ENCODE measurements around the gene IFT74. TPM values are rescaled to one million over a fixed set of nuclear protein-coding genes. Genes with fewer than 3 reads are reported as not detected.

Gene IFT74
- 1 to 10 TPM; 3.6 to 6.3 (median 3.7) TPM for polyA plus RNA-seq

GRCh38 chr9:26955921-26956859, at the start of gene IFT74:
TSS of gene IFT74 (plus strand) at chr9:26956412. CDS start at chr9:26961968, 5,556 bp downstream.
- WGBS, 3 donors: 1% methylated on average over 53 of the region's 53 CpGs

GRCh38 chr9:26913138-26913668, 43.0 kb upstream of the IFT74 start:
- WGBS, 3 donors: 93 to 99% (median 97%) methylated on average over 2 of the region's 2 CpGs
- H3K27ac ChIP-seq (ENCODE audit: low read depth, low read length): no peak overlapping the region

More at GRCh38 chr9:26955921-26956859, at the start of gene IFT74:
- H3K27ac ChIP-seq (ENCODE audit: low read depth, low read length): no peak within 1 kb of the TSS

GRCh38 chr9:26919698-26920097, 36.5 kb upstream of the IFT74 start:
- 24 to 86% (median 76%) methylated on average over 1 of the region's 1 CpG for WGBS, 3 donors
- no peak overlapping the region for H3K27ac ChIP-seq (ENCODE audit: low read depth, low read length)

GRCh38 chr9:26925609-26926008, 30.6 kb upstream of the IFT74 start:
- 72 to 97% (median 96%) methylated on average over 4 of the region's 4 CpGs for WGBS, 3 donors
- H3K27ac ChIP-seq (ENCODE audit: low read depth, low read length): no peak overlapping the region

GRCh38 chr9:26928902-26929495, 27.2 kb upstream of the IFT74 start:
- 96 to 97% (median 97%) methylated on average over 8 of the region's 8 CpGs for WGBS, 3 donors
- H3K27ac ChIP-seq (ENCODE audit: low read depth, low read length): no peak overlapping the region

GRCh38 chr9:26935847-26936246, 20.4 kb upstream of the IFT74 start:
- no peak overlapping the region for H3K27ac ChIP-seq (ENCODE audit: low read depth, low read length)

GRCh38 chr9:26937816-26938371, 18.3 kb upstream of the IFT74 start:
- 98 to 99% (median 99%) methylated on average over 3 of the region's 3 CpGs for WGBS, 3 donors
- no peak overlapping the region for H3K27ac ChIP-seq (ENCODE audit: low read depth, low read length)

GRCh38 chr9:26939955-26940711, 16.1 kb upstream of the IFT74 start:
- no peak overlapping the region for H3K27ac ChIP-seq (ENCODE audit: low read depth, low read length)
- WGBS, 3 donors: 77 to 88% (median 81%) methylated on average over 3 of the region's 3 CpGs

GRCh38 chr9:26940779-26941178, 15.4 kb upstream of the IFT74 start:
- 92 to 96% (median 94%) methylated on average over 1 of the region's 1 CpG for WGBS, 3 donors

GRCh38 chr9:26945591-26945990, 10.6 kb upstream of the IFT74 start:
- no peak overlapping the region for H3K27ac ChIP-seq (ENCODE audit: low read depth, low read length)
- 15 to 52% (median 40%) methylated on average over 2 of the region's 2 CpGs for WGBS, 3 donors

More at GRCh38 chr9:26940779-26941178, 15.4 kb upstream of the IFT74 start:
- H3K27ac ChIP-seq (ENCODE audit: low read depth, low read length): no peak overlapping the region

- 0 to 1% (median 0%) methylated on average over 69 to 76 of the region's 76 CpGs for WGBS, 3 donors
- H3K27ac ChIP-seq (ENCODE audit: low read depth, low read length): peak within 1 kb of the TSS; percentile 94
Measured at GRCh38 chr9:26946753-26947727, 9.2 kb upstream of the IFT74 start, which contains the start of gene PLAA. TSS of gene PLAA (minus strand) at chr9:26947242. CDS start at chr9:26947045, 197 bp downstream.

GRCh38 chr9:26947736-26948135, 8.5 kb upstream of the IFT74 start:
- H3K27ac ChIP-seq (ENCODE audit: low read depth, low read length): no peak overlapping the region
- 0 to 3% (median 2%) methylated on average over 9 of the region's 9 CpGs for WGBS, 3 donors

GRCh38 chr9:26949637-26950069, 6.6 kb upstream of the IFT74 start:
- WGBS, 3 donors: 68 to 74% (median 74%) methylated on average over 6 of the region's 6 CpGs
- H3K27ac ChIP-seq (ENCODE audit: low read depth, low read length): no peak overlapping the region

- WGBS, 3 donors: 85 to 95% (median 92%) methylated on average over 1 of the region's 1 CpG
Measured at GRCh38 chr9:26950521-26950920, 5.7 kb upstream of the IFT74 start.

GRCh38 chr9:26951794-26952193, 4.4 kb upstream of the IFT74 start:
- WGBS, 3 donors: 79 to 84% (median 80%) methylated on average over 3 of the region's 3 CpGs
- H3K27ac ChIP-seq (ENCODE audit: low read depth, low read length): no peak overlapping the region

More at GRCh38 chr9:26950521-26950920, 5.7 kb upstream of the IFT74 start:
- H3K27ac ChIP-seq (ENCODE audit: low read depth, low read length): no peak overlapping the region

GRCh38 chr9:26954050-26954508, 2.1 kb upstream of the IFT74 start:
- 58 to 70% (median 67%) methylated on average over 3 of the region's 3 CpGs for WGBS, 3 donors
- no peak overlapping the region for H3K27ac ChIP-seq (ENCODE audit: low read depth, low read length)
